ENCODE data around the gene ADSL. TPM values are rescaled to one million over a fixed set of nuclear protein-coding genes. Genes with fewer than 3 reads are reported as not detected.

The ADSL gene
- total RNA-seq, 1 experiment from 2014 or later = 93.8 TPM

DNA sequence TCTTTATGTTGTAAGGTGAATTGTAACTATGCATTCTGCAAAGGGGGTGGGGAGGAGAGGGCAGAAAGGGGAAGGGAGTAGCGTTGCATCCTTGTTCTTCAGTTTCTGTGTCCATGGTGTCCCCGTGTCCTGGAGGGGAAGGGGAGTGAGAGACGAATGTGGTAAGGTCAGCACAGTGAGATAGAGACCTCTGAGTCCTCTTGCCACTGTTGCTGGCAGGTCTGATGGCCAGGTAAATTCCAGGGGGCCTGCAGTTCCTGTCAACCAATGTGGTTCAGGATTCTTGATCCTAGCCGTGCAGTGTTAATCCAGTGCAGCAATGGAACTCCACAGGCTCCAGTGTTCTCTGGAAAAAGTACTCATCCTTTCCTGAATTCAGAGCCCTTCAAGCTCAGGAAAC is 14.6 kb upstream of the ADSL start:
- ATAC-seq (no peak), DNase-seq (no peak)
- intact Hi-C loops (cut with micrococcal nuclease) = no loop called here
- BruUV-seq (replicated peaks) = no TSS peak
- Histone ChIP-seq H3K4me3 (ENCODE audit: low read length) (no peak overlapping the region), H3K27ac (ENCODE audit: low read length) (no peak overlapping the region), H3K79me2 (ENCODE audit: low read length) (no peaks in the 10 kb centered on the region), H3K9ac (ENCODE audit: low read length) (no peak overlapping the region), H3K36me3 (ENCODE audit: low read depth, low read length) (no peaks in the 10 kb centered on the region), H3F3A (ENCODE audit: low read length, unreplicated experiment) (no peaks in the 10 kb centered on the region), H4K20me1 (ENCODE audit: low read length) (no peaks in the 10 kb centered on the region), H3K4me2 (ENCODE audit: low read length) (no peak overlapping the region), H2AFZ (ENCODE audit: low read length) (no peak overlapping the region), H3K9me2 (replicated peaks; ENCODE audit: low read length) (no peaks in the 10 kb centered on the region), H3K4me1 (ENCODE audit: insufficient read depth, low read length) (no peaks in the 10 kb centered on the region; the same call in 1 of the 2 replicates), H3K9me3 (ENCODE audit: low read length) (no peaks in the 10 kb centered on the region), H3K27me3 (ENCODE audit: low read length) (no peaks in the 10 kb centered on the region)
- ChIA-PET POLR2A (ENCODE audit: unreplicated experiment) (no interaction called here), CTCF (no interaction called here)
- TF ChIP-seq EZH2phosphoT487 (IDR thresholded peaks at IDR 0.05; ENCODE audit: borderline replicate concordance, low read length) (no peak), EZH2 (IDR thresholded peaks at IDR 0.05; ENCODE audit: low read length, unreplicated experiment) (no peak)
- TF ChIP-seq, protein P1, sequence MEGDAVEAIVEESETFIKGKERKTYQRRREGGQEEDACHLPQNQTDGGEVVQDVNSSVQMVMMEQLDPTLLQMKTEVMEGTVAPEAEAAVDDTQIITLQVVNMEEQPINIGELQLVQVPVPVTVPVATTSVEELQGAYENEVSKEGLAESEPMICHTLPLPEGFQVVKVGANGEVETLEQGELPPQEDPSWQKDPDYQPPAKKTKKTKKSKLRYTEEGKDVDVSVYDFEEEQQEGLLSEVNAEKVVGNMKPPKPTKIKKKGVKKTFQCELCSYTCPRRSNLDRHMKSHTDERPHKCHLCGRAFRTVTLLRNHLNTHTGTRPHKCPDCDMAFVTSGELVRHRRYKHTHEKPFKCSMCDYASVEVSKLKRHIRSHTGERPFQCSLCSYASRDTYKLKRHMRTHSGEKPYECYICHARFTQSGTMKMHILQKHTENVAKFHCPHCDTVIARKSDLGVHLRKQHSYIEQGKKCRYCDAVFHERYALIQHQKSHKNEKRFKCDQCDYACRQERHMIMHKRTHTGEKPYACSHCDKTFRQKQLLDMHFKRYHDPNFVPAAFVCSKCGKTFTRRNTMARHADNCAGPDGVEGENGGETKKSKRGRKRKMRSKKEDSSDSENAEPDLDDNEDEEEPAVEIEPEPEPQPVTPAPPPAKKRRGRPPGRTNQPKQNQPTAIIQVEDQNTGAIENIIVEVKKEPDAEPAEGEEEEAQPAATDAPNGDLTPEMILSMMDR (conservative IDR thresholded peaks at IDR 0.05; ENCODE audit: low read depth, low read length) = no peak

DNA sequence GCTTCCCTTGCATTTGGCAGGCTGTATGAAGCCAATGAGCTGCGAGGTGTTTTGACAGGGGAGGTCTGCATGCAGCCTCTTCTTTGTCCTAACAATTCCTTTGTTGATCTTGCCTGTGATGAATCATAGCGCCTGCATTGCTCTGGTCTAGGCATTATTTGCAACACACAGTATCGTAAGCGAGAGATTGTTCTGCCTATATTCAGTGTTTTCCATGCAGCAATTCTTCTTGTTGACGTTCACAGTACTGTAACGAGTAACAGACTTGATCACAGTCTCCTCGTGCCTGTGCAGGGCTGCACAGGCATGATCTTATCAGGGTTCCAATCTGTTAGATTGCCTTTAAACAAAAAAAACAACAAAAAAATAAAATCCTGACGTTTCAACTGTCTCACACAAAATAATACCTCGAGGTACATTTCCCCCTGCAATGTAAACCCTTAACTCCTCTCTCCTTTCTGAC is 13.9 kb upstream of the ADSL start:
- no peaks in the 10 kb centered on the region for H3K9me3 ChIP-seq (ENCODE audit: low read length)
- no peaks in the 10 kb centered on the region for H3F3A ChIP-seq (ENCODE audit: low read length, unreplicated experiment)
- no peaks in the 10 kb centered on the region; the same call in 1 of the 2 replicates for H3K4me1 ChIP-seq (ENCODE audit: insufficient read depth, low read length)
- DNase-seq (no peak), ATAC-seq (no peak)
- H3K9ac ChIP-seq (ENCODE audit: low read length) = no peak overlapping the region
- H3K36me3 ChIP-seq (ENCODE audit: low read depth, low read length) = no peaks in the 10 kb centered on the region
- BruUV-seq (replicated peaks) = no TSS peak
- intact Hi-C loops (cut with micrococcal nuclease) = no loop called here
- H2AFZ ChIP-seq (ENCODE audit: low read length) = no peak overlapping the region
- H3K9me2 ChIP-seq (replicated peaks; ENCODE audit: low read length) = no peaks in the 10 kb centered on the region
- no peaks in the 10 kb centered on the region for H3K79me2 ChIP-seq (ENCODE audit: low read length)
- ChIA-PET CTCF (no interaction called here), POLR2A (ENCODE audit: unreplicated experiment) (no interaction called here)
- no peak overlapping the region for H3K4me2 ChIP-seq (ENCODE audit: low read length)
- no peaks in the 10 kb centered on the region for H3K27me3 ChIP-seq (ENCODE audit: low read length)
- H3K27ac ChIP-seq (ENCODE audit: low read length) = no peak overlapping the region
- no peak overlapping the region for H3K4me3 ChIP-seq (ENCODE audit: low read length)
- no peaks in the 10 kb centered on the region for H4K20me1 ChIP-seq (ENCODE audit: low read length)
- TF ChIP-seq, protein P1 (conservative IDR thresholded peaks at IDR 0.05; ENCODE audit: low read depth, low read length) = no peak
- TF ChIP-seq EZH2 (IDR thresholded peaks at IDR 0.05; ENCODE audit: low read length, unreplicated experiment) = no peak
- TF ChIP-seq EZH2phosphoT487 (IDR thresholded peaks at IDR 0.05; ENCODE audit: borderline replicate concordance, low read length) = no peak

DNA sequence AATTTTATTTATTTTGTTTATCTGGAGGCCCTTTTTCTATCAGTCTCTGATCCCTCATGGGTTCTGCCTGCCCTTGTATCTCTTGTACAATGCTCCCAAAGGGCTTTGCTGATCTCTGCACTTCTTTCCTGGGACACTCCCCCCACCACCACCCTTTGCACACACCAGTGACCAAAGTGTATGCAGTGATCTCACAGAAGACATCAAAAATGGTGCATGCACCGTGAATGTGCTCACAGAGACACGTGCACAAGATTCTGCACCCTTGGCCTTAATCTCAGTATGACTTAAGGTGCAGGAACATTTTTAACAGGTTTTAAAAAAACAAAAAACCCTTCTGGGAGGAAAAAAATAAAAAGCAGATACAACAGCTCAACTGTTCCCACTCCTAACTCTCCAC is 12.2 kb upstream of the ADSL start:
- no peak for DNase-seq
- Histone ChIP-seq H4K20me1 (ENCODE audit: low read length) (no peaks in the 10 kb centered on the region), H3K4me2 (ENCODE audit: low read length) (no peak overlapping the region), H3F3A (ENCODE audit: low read length, unreplicated experiment) (no peaks in the 10 kb centered on the region), H3K4me3 (ENCODE audit: low read length) (no peak overlapping the region), H3K27ac (ENCODE audit: low read length) (no peak overlapping the region), H3K9ac (ENCODE audit: low read length) (no peak overlapping the region), H3K9me2 (replicated peaks; ENCODE audit: low read length) (no peaks in the 10 kb centered on the region), H3K79me2 (ENCODE audit: low read length) (no peaks in the 10 kb centered on the region), H3K36me3 (ENCODE audit: low read depth, low read length) (no peaks in the 10 kb centered on the region), H2AFZ (ENCODE audit: low read length) (no peak overlapping the region), H3K4me1 (ENCODE audit: insufficient read depth, low read length) (no peaks in the 10 kb centered on the region), H3K9me3 (ENCODE audit: low read length) (no peaks in the 10 kb centered on the region), H3K27me3 (ENCODE audit: low read length) (no peaks in the 10 kb centered on the region)
- POLR2A ChIA-PET (ENCODE audit: unreplicated experiment) = no interaction called here
- no TSS peak for BruUV-seq (replicated peaks)
- intact Hi-C loops (cut with micrococcal nuclease) = no loop called here
- ATAC-seq = no peak
- TF ChIP-seq EZH2phosphoT487 (IDR thresholded peaks at IDR 0.05; ENCODE audit: borderline replicate concordance, low read length) (no peak), EZH2 (IDR thresholded peaks at IDR 0.05; ENCODE audit: low read length, unreplicated experiment) (no peak)
- TF ChIP-seq, protein P1 (conservative IDR thresholded peaks at IDR 0.05; ENCODE audit: low read depth, low read length) = no peak
- CTCF ChIA-PET = no interaction called here
